Neural cell (in vitro differentiated cells): ENCODE data around the gene LRBA. TPM values are rescaled to one million over a fixed set of nuclear protein-coding genes. Genes with fewer than 3 reads are reported as not detected.

Experiments used
- H2AFZ ChIP-seq: fragments of 200-600, 300-800 bp; sonication (generic), shearing (Covaris generic); 2 replicates; pipeline ENCODE4 v1.6.0; 2014; ENCODE audit warnings: low read depth, mild to moderate bottlenecking, antibody characterized with exemption, low read length, moderate library complexity
- H3F3A ChIP-seq: fragments of 200-600 bp; shearing (Covaris generic); 2 replicates; pipeline ENCODE4 v1.6.1; 2016; ENCODE audit warnings: mild to moderate bottlenecking, moderate library complexity, mixed read lengths, antibody characterized with exemption, low read length; ENCODE audit not compliant: insufficient read depth, poor library complexity, severe bottlenecking
- H3K27ac ChIP-seq: fragments of 200-600, 300-800 bp; sonication (generic), shearing (Covaris generic); 2 replicates; pipeline ENCODE4 v1.5.1; 2014; ENCODE audit warnings: mild to moderate bottlenecking, low read length, moderate library complexity
- H3K27me3 ChIP-seq: fragments of 300-800, 200-600 bp; sonication (generic), shearing (Covaris generic); 2 replicates; pipeline ENCODE4 v1.6.0; 2014; ENCODE audit warnings: mild to moderate bottlenecking, low read depth, low read length, moderate library complexity; ENCODE audit not compliant: insufficient read depth
- H3K36me3 ChIP-seq: fragments of 300-800, 200-600 bp; sonication (generic), shearing (Covaris generic); 2 replicates; pipeline ENCODE4 v1.5.1; 2014; ENCODE audit warnings: mild to moderate bottlenecking, antibody characterized with exemption, low read length, moderate library complexity; ENCODE audit not compliant: insufficient read depth
- H3K4me2 ChIP-seq: fragments of 300-800, 200-600 bp; sonication (generic), shearing (Covaris generic); 2 replicates; pipeline ENCODE4 v1.6.0; 2014; ENCODE audit warnings: mild to moderate bottlenecking, low read length
- H3K4me3 ChIP-seq: fragments of 300-800, 200-600 bp; sonication (generic), shearing (Covaris generic); 2 replicates; pipeline ENCODE4 v1.5.1; 2014; ENCODE audit warnings: mild to moderate bottlenecking, low read length, moderate library complexity
- H3K79me2 ChIP-seq: fragments of 200-600 bp; shearing (Covaris generic); replicated peaks from 2 replicates; pipeline ENCODE4 v1.6.0; 2014; ENCODE audit warnings: mild to moderate bottlenecking, low read length, moderate library complexity; ENCODE audit not compliant: insufficient read depth
- H3K9ac ChIP-seq: fragments of 300-800, 200-600 bp; sonication (generic), shearing (Covaris generic); 2 replicates; pipeline ENCODE4 v1.6.1; 2016; ENCODE audit warnings: mild to moderate bottlenecking, low read length, mixed read lengths
- H3K9me2 ChIP-seq: fragments of 200-600 bp; shearing (Covaris generic); 2 replicates; pipeline ENCODE4 v1.6.1; 2016; ENCODE audit warnings: mild to moderate bottlenecking, low read length, mixed read lengths; ENCODE audit not compliant: insufficient read depth
- H3K9me3 ChIP-seq: fragments of 200-600, 300-800 bp; sonication (generic), shearing (Covaris generic); 2 replicates; pipeline ENCODE4 v1.6.1; 2016; ENCODE audit warnings: mild to moderate bottlenecking, mixed run types, low read length, moderate library complexity, mixed read lengths
- H4K20me1 ChIP-seq: fragments of 200-600 bp; shearing (Covaris generic); 2 replicates; pipeline ENCODE4 v1.6.1; 2016; ENCODE audit warnings: mild to moderate bottlenecking, mixed run types; ENCODE audit not compliant: insufficient read depth
- CTCF ChIP-seq: fragments of 450-650 bp; IDR thresholded peaks from 2 replicates; pipeline ENCODE4 v1.5.1; 2014; ENCODE audit warnings: antibody characterized with exemption, mild to moderate bottlenecking, moderate library complexity; ENCODE audit not compliant: poor library complexity, severe bottlenecking
- EP300 ChIP-seq: fragments of 450-650 bp; conservative IDR thresholded peaks from 2 replicates; pipeline ENCODE4 v1.6.1; 2014; ENCODE audit warnings: antibody characterized with exemption, mild to moderate bottlenecking, moderate library complexity; ENCODE audit not compliant: poor library complexity, severe bottlenecking
- EZH2 ChIP-seq: fragments of 200-600, 300-800 bp; shearing (Covaris generic), sonication (generic); IDR thresholded peaks from 2 replicates; pipeline ENCODE4 v1.6.1; 2014; ENCODE audit warnings: antibody characterized with exemption, low read length, borderline replicate concordance, mild to moderate bottlenecking; ENCODE audit not compliant: insufficient read depth, poor library complexity, severe bottlenecking
- MXI1 ChIP-seq: fragments of 450-650 bp; conservative IDR thresholded peaks from 2 replicates; pipeline ENCODE4 v1.6.1; 2014; ENCODE audit warnings: antibody characterized with exemption, mild to moderate bottlenecking; ENCODE audit not compliant: poor library complexity, severe bottlenecking
- POLR2AphosphoS5 ChIP-seq: IDR thresholded peaks from 2 replicates; pipeline ENCODE4 v1.6.1; 2012
- RAD21 ChIP-seq: fragments of 450-650 bp; conservative IDR thresholded peaks from 2 replicates; pipeline ENCODE4 v1.6.1; 2014; ENCODE audit warnings: antibody characterized with exemption, mild to moderate bottlenecking, moderate library complexity
- REST ChIP-seq: IDR thresholded peaks from 2 replicates; pipeline ENCODE4 v1.6.1; 2012; ENCODE audit warnings: borderline replicate concordance
- SMC3 ChIP-seq: fragments of 450-650 bp; conservative IDR thresholded peaks from 2 replicates; pipeline ENCODE4 v1.6.1; 2014; ENCODE audit warnings: antibody characterized with exemption, mild to moderate bottlenecking, moderate library complexity; ENCODE audit not compliant: poor library complexity
- TAF1 ChIP-seq: IDR thresholded peaks from 2 replicates; pipeline ENCODE4 v1.6.1; 2012; ENCODE audit warnings: low read depth
- polyA plus RNA-seq: library from polyadenylated mRNA; depleted of rRNA; stranded (reverse); fragments of >200 nt; gene quantifications from 2 replicates; pipeline ENCODE4 v1.2.3, GENCODE V29; 2014

The LRBA gene
- polyA plus RNA-seq, 1 donor from 2014 or later = 7.1 TPM

- H3K36me3 ChIP-seq = no peaks in the 10 kb centered on the region
- H4K20me1 ChIP-seq = no peaks in the 10 kb centered on the region
- no peak overlapping the region for H3K4me2 ChIP-seq
- no peaks in the 10 kb centered on the region for H3F3A ChIP-seq
- no peaks in the 10 kb centered on the region for H3K79me2 ChIP-seq
- no peaks in the 10 kb centered on the region for H3K27me3 ChIP-seq
- no peaks in the 10 kb centered on the region for H3K9me3 ChIP-seq
- H3K9ac ChIP-seq = no peak overlapping the region
- H3K4me3 ChIP-seq = no peak overlapping the region
- no peaks in the 10 kb centered on the region for H3K9me2 ChIP-seq
- TF ChIP-seq CTCF (no peak), POLR2AphosphoS5 (no peak), TAF1 (no peak), SMC3 (no peak), MXI1 (no peak), RAD21 (no peak), REST (no peak)
- no peak overlapping the region for H2AFZ ChIP-seq
- no peak overlapping the region for H3K27ac ChIP-seq
Observed at GRCh38 chr4:150982557-150983233, 32.4 kb downstream of the LRBA start.

GRCh38 chr4:150978738-150979575 lies 36.1 kb downstream of the LRBA start:
- H3K9me2 ChIP-seq = no peaks in the 10 kb centered on the region
- H3K27me3 ChIP-seq = no peaks in the 10 kb centered on the region
- H3K27ac ChIP-seq = no peak overlapping the region
- H3K79me2 ChIP-seq = no peaks in the 10 kb centered on the region
- H3K4me2 ChIP-seq = no peak overlapping the region
- no peaks in the 10 kb centered on the region for H3K36me3 ChIP-seq
- H2AFZ ChIP-seq = no peak overlapping the region
- H3K4me3 ChIP-seq = no peak overlapping the region
- no peaks in the 10 kb centered on the region for H3F3A ChIP-seq
- TF ChIP-seq MXI1 = no peak
- TF ChIP-seq CTCF = no peak
- no peak for TF ChIP-seq RAD21
- TF ChIP-seq EZH2 = no peak
- no peak for TF ChIP-seq POLR2AphosphoS5
- TF ChIP-seq EP300 = no peak
- TF ChIP-seq REST = no peak
- no peak for TF ChIP-seq SMC3
- TF ChIP-seq TAF1 = no peak
- H3K9ac ChIP-seq = no peak overlapping the region
- H4K20me1 ChIP-seq = no peaks in the 10 kb centered on the region
- no peaks in the 10 kb centered on the region for H3K9me3 ChIP-seq
